ENCODE data around the gene RNASEH1.
A peak's percentile ranks its signal among the peaks of the same experiment; 100 is the strongest.

RNASEH1 gene, protein sequence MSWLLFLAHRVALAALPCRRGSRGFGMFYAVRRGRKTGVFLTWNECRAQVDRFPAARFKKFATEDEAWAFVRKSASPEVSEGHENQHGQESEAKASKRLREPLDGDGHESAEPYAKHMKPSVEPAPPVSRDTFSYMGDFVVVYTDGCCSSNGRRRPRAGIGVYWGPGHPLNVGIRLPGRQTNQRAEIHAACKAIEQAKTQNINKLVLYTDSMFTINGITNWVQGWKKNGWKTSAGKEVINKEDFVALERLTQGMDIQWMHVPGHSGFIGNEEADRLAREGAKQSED

GRCh38 chr2:3558205-3559014 is at the start of gene RNASEH1:
Gene RNASEH1, minus strand, starts transcription at chr2:3558333. Its CDS starts 73 bp downstream, at chr2:3558260.
- DNase-seq (ENCODE audit: low read depth) = peak; percentile 92

DNA sequence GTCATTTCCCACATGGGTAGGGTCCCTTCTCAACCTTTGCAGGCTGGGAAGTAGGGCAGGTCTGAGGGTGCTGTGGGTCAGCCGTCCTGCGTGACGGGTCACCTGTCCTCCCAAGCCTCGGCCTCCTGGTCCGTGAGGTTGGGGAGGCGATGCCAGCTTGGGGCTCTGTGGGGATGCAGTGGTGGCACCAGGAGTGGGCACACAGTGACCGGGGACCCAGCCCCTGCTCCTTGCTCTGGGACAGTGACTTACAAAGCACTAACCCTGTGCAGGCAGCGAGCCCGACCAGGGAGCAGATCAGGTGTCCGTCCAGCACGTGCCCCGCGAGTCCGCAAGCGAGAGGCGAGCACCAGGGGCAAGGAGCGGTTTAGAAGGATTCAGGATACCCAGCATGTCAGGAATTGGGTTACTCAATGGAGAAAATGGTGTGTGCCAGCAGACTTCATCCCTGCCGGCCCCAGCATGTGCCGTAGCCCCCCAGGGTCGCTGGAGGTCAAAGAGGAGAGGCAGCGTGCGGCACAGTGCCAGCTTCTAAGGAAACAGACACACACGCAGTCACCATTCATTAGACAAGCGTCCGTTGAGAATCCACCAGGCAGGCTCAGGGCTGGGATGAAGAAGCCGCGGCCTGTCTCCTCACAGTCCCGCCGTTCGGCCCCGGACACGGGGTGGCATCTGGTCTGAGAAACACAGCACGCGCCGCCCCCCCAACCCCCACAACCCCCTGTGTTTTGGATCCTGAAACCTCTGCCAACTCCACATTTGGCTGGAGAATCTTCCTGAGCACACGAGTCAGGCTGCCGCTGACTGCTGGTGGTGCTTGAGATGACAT is 48.5 kb upstream of the RNASEH1 start:
- no peak for DNase-seq (ENCODE audit: low read depth)

GRCh38 chr2:3606028-3606369 is 47.9 kb upstream of the RNASEH1 start:
- DNase-seq (ENCODE audit: low read depth) = no peak

DNA sequence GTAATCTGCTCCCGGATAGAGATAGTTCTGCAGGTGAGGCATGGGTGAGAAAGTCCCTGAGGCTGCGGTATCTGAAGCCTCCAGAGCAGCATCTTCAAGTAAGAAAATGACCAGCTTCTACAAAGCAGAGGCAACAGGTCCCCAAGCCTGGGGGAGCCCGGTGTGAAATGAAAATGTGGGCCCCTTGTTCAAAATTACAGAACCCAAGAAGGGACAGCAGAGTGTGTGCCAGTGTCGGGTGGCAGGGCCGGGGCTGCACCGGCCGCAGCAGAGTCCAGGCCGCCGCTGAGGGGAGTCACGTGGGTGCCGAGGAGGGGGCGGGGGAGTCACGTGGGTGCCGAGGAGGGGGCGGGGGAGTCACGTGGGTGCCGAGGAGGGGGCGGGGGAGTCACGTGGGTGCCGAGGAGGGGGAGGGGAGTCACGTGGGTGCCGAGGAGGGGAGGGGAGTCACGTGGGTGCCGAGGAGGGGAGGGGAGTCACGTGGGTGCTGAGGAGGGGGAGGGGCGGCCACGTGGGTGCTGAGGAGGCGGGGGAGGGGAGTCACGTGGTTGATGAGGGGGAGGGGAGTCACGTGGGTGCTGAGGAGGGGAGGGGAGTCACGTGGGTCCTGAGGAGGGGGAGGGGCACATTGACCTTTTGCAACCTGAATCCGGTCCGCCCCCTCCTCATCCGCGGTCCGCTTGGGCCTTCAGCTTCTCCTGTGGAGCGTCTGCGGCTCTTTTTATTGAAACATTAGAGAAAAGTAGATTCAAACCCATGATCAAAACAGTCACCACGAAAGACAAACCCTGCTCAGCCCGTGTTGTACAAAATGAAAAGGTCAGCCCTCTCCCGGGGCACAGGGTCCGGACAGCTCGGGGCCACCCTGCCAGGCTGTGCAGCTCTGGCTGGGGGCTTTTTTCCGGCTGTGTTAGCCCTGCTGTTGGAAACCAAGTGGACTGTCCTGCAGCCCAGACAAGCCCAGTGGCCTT is 47.1 kb upstream of the RNASEH1 start:
- no peak for DNase-seq (ENCODE audit: low read depth)

- DNase-seq (ENCODE audit: low read depth) = no peak
Measured at GRCh38 chr2:3604207-3604877, 46.2 kb upstream of the RNASEH1 start.

- DNase-seq (ENCODE audit: low read depth) = no peak
Measured at GRCh38 chr2:3603536-3604206, 45.5 kb upstream of the RNASEH1 start.

GRCh38 chr2:3602553-3603339 is 44.6 kb upstream of the RNASEH1 start:
- no peak for DNase-seq (ENCODE audit: low read depth)

DNA sequence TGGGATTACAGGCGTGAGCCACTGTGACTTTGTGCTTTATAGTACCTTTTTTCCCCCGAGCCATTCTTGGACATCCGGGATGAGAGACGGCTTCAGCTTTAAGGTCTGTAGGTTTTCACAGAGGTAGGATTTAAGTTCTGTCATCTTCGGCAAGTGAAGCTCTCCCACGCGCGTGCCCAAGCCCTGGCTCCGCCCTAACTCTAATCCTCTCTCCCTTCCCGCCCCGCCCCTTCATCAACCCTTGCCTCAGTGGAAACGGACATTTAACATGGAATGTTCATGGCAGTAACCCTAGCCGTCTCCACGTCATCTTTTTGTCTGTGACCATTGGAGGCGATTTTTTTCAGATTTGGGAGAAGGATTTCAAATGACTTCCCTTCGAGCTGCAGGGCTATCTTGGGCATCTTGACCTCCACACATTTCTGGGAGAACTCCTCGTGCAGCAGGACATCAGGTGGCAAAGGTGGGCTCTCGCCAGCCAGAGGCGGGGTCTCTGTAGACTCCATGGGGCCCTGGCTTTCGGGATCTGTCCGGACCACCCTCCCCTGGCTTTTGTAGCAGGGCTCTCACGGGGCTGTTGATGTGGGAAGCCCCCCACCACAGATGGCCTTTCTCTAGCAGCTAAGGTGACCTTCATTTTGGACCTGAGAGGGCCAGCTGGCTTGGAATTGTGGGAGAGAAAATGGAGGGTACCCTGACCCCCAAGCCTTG is 43.6 kb upstream of the RNASEH1 start:
- no peak for DNase-seq (ENCODE audit: low read depth)

DNA sequence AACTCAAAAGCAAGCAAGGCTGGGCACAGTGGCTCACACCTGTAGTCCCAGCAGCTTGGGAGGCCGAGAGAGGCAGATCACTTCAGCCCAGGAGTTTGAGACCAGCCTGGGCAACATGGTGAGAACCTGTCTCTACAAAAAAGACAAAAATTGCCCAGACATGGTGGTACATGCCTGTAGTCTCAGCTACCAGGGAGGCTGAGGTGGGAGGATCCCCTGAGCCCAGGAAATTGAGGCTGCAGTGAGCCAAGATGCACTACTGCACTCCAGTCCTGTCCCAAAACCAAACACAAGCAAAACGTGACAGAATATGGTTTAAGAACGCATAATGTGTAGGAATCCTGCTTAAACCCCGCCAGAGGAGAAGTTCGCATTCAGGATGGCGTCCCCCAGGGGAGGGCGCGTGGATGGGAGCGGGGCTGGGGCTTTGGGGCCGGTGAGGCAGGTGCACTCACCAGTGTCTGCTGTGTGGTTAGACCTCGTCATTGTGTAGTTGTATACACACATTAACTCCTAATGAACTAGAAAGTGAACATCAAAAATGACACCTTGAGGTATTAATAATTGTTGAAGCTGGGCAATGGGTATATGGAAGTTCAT is 42.2 kb upstream of the RNASEH1 start:
- no peak for DNase-seq (ENCODE audit: low read depth)

DNA sequence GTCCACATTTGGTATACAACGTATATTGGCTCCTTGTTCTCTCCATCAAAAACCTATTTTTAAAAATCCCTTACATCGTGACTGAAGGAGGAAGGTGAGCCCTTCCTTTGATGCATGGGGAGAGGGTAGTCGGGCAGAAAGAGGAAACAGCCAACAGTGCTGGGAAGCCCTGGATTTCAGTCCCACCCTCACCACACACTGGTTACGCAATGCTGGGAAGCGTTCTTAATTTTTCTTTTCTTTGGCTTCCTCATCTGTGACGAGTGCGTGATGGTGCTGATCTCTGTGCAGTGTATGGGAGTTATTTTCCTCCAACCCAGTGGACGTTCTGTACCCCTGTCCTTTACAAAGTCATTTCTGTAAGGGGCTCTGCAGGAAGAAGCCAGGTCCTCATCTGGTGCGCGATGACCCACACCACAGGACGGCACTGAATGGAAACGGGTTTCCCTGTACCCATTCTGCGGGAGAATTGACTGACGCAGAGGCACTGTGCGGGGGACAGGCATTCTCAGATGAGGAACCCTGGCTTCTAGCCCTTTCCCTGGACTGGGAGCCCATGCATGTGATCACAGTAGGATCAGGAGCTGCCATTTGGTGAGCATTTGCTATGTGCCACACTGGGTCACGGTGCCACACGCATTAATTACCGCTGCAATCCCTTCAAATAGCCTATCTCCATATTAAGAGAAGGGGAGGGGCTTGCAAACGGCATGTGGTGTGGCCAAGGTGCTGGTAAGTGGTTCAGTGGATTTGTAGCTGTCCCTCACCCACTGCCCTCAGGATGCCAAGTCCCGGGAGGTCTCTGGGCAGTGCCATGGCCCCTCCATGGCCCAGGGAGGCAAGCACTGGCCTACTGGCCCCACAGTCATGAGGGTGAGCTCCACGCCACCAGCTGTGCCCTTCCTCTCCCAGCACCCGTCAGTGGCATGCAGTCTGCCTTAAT is 41.0 kb upstream of the RNASEH1 start:
- DNase-seq (ENCODE audit: low read depth) = no peak

- no peak for DNase-seq (ENCODE audit: low read depth)
Measured at GRCh38 chr2:3598197-3598910, 40.2 kb upstream of the RNASEH1 start.

- DNase-seq (ENCODE audit: low read depth) = no peak
Measured at GRCh38 chr2:3597567-3597966, 39.4 kb upstream of the RNASEH1 start.

- DNase-seq (ENCODE audit: low read depth) = no peak
Measured at GRCh38 chr2:3596901-3597417, 38.8 kb upstream of the RNASEH1 start.

- DNase-seq (ENCODE audit: low read depth) = no peak
Measured at GRCh38 chr2:3595985-3596384, 37.9 kb upstream of the RNASEH1 start.

- DNase-seq (ENCODE audit: low read depth) = no peak
Measured at GRCh38 chr2:3595404-3595803, 37.3 kb upstream of the RNASEH1 start.

GRCh38 chr2:3594493-3595281 is 36.6 kb upstream of the RNASEH1 start, which contains the start of gene COLEC11:
Gene COLEC11, plus strand, starts transcription at chr2:3595112. Its CDS starts 9,229 bp downstream, at chr2:3604341.
- DNase-seq (ENCODE audit: low read depth) = no peak

Measured in non-pigmented ciliary epithelial cell (primary cell).